Endodermal cell (in vitro differentiated cells): ENCODE results near the gene SUCLG2. TPM values are rescaled to one million over a fixed set of nuclear protein-coding genes. Genes with fewer than 3 reads are reported as not detected.

ENCODE experiments used
- DNase-seq: peaks from one replicate; pipeline ENCODE4 v3.0.0-alpha.2; 2017
- H3K27ac ChIP-seq: 2 replicates; pipeline ENCODE4 v1.5.1; 2013; ENCODE audit warnings: mild to moderate bottlenecking, low read depth, low read length, moderate library complexity
- H3K27me3 ChIP-seq: 2 replicates; pipeline ENCODE4 v1.6.1; 2013; ENCODE audit warnings: mild to moderate bottlenecking, low read length, moderate library complexity; ENCODE audit not compliant: insufficient read depth, control insufficient read depth, poor library complexity, severe bottlenecking
- H3K36me3 ChIP-seq: 2 replicates; pipeline ENCODE4 v1.7.0; 2013; ENCODE audit warnings: mild to moderate bottlenecking, low read length, moderate library complexity; ENCODE audit not compliant: control insufficient read depth, insufficient read depth
- H3K4me1 ChIP-seq: one replicate; pipeline ENCODE4 v1.7.0; 2013; ENCODE audit warnings: low read length; ENCODE audit not compliant: control insufficient read depth, insufficient read depth
- H3K4me3 ChIP-seq: 2 replicates; pipeline ENCODE4 v1.5.1; 2013; ENCODE audit warnings: mild to moderate bottlenecking, low read length, moderate library complexity
- H3K9ac ChIP-seq: 2 replicates; pipeline ENCODE4 v1.6.1; 2013; ENCODE audit warnings: mild to moderate bottlenecking, low read length, moderate library complexity; ENCODE audit not compliant: poor library complexity, severe bottlenecking; ENCODE audit errors: extremely low read depth
- H3K9me3 ChIP-seq: 2 replicates; pipeline ENCODE4 v1.6.1; 2013; ENCODE audit warnings: mild to moderate bottlenecking, low read length, moderate library complexity; ENCODE audit not compliant: control insufficient read depth
- H3K27ac Mint-ChIP-seq: 2 replicates; pipeline ENCODE4 v1.8.0; 2020; ENCODE audit warnings: mixed read lengths
- H3K27me3 Mint-ChIP-seq: 2 replicates; pipeline ENCODE4 v1.8.0; 2021; ENCODE audit warnings: mild to moderate bottlenecking, mixed read lengths; ENCODE audit not compliant: insufficient read depth
- H3K36me3 Mint-ChIP-seq: 2 replicates; pipeline ENCODE4 v1.8.0; 2020; ENCODE audit warnings: low read depth, mixed read lengths
- H3K4me1 Mint-ChIP-seq: 2 replicates; pipeline ENCODE4 v1.8.0; 2020; ENCODE audit warnings: mixed read lengths
- H3K4me3 Mint-ChIP-seq: 2 replicates; pipeline ENCODE4 v1.8.0; 2020; ENCODE audit warnings: mild to moderate bottlenecking, moderate library complexity, mixed read lengths
- H3K9me3 Mint-ChIP-seq: 2 replicates; pipeline ENCODE4 v1.8.0; 2020; ENCODE audit warnings: mild to moderate bottlenecking, mixed read lengths
- CTCF ChIP-seq: fragments of 200-600 bp; sonication (generic); conservative IDR thresholded peaks from 2 replicates; pipeline ENCODE4 v1.5.0; 2021; ENCODE audit warnings: antibody characterized with exemption, mild to moderate bottlenecking
- WGBS, 2 experiments: methylation state at CpG; one replicate each; pipeline versions ENCODE4 v1.1.5 to v1.1.7; 2013; ENCODE audit warnings: missing lambda C conversion rate in 2 of 2, mixed read lengths in 1 of 2; ENCODE audit not compliant: insufficient coverage in 1 of 2, insufficient read length in 1 of 2; 5-methylcytosine and 5-hydroxymethylcytosine counted together
- total RNA-seq, 2 donors: library from RNA; stranded (reverse); fragmentation: NEBNext Ultra II Directional in 1 of 2; extraction: Animal tissue kit (Norgen Biotek cat#: 25700) in 1 of 2; gene quantifications; 2 replicates in 1 of 2; 3 replicates in 1 of 2; pipeline ENCODE4 v1.2.1, GENCODE V29; 2021

Gene SUCLG2
- total RNA-seq, 2 donors from 2014 or later, result 42.4 to 57.3 TPM

GRCh38 chr3:67526246-67526645 lies 128.2 kb downstream of the SUCLG2 start:
- Mint-ChIP-seq H3K27me3 (no peaks in the 10 kb centered on the region), H3K9me3 (no peaks in the 10 kb centered on the region), H3K4me1 (no peaks in the 10 kb centered on the region), H3K36me3 (peaks cover 25% of the 10 kb centered on the region), H3K4me3 (no peak overlapping the region), H3K27ac (no peak overlapping the region)
- H3K27me3 ChIP-seq, result no peaks in the 10 kb centered on the region
- no peak for TF ChIP-seq CTCF
- no peak overlapping the region for H3K27ac ChIP-seq
- H3K4me3 ChIP-seq, result no peak overlapping the region
- 83 to 95% methylated on average over 1 to 2 of the region's 2 CpGs for WGBS, 2 experiments
- no peaks in the 10 kb centered on the region for H3K9me3 ChIP-seq
- no peaks in the 10 kb centered on the region for H3K4me1 ChIP-seq
- H3K36me3 ChIP-seq, result no peaks in the 10 kb centered on the region
- H3K9ac ChIP-seq, result no peak overlapping the region
- no peak for DNase-seq

DNA sequence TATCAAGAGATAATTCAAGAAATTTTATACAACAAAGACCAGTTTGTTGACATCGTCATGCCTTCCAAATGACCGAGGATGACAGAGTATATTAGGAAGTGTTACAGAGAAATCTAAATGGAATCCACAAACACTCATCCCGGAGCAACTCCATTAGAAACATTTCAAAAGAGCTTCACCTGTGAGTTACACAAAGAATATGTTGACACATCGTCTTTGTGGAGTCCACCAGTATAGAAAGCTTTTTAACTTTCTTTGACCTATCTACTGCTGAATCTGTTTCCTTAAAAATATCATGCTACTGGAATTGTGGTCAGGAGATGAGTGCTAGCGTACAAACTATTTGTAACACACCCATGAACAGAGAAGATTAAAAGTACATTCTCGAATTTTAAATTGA lies 130.4 kb downstream of the SUCLG2 start:
- no peak overlapping the region for H3K27ac ChIP-seq
- WGBS, 2 experiments, result 91 to 100% methylated on average over 4 to 5 of the region's 6 CpGs
- Mint-ChIP-seq H3K36me3 (peaks cover 25% of the 10 kb centered on the region), H3K27ac (no peak overlapping the region), H3K4me3 (no peak overlapping the region), H3K27me3 (no peaks in the 10 kb centered on the region), H3K4me1 (no peaks in the 10 kb centered on the region), H3K9me3 (no peaks in the 10 kb centered on the region)
- H3K36me3 ChIP-seq, result no peaks in the 10 kb centered on the region
- no peaks in the 10 kb centered on the region for H3K9me3 ChIP-seq
- H3K9ac ChIP-seq, result no peak overlapping the region
- TF ChIP-seq CTCF, result no peak
- DNase-seq, result no peak
- no peaks in the 10 kb centered on the region for H3K27me3 ChIP-seq
- no peak overlapping the region for H3K4me3 ChIP-seq
- H3K4me1 ChIP-seq, result peaks cover 3% of the 10 kb centered on the region

DNA sequence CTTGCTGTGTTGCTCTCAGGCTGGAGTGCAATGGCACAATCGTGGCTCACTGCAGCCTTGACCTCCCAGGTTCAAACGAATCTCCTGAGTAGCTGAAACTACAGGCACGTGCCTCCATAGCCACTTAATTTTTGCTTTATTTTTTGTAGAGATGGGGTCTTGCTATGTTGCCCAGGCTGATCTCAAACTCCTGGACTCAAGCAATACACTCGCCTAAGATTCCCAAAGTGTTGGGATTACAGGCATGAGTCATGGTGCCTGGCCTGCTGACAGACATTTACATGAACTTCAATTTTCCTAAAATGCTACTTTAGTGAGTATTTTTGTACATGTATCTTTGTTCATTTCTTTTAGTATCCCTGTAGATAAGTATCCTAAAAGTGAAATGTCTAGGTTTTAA lies 132.3 kb downstream of the SUCLG2 start:
- Histone ChIP-seq H3K36me3 (no peaks in the 10 kb centered on the region), H3K4me1 (peaks cover 3% of the 10 kb centered on the region), H3K9me3 (no peaks in the 10 kb centered on the region), H3K27ac (no peak overlapping the region), H3K27me3 (no peaks in the 10 kb centered on the region), H3K9ac (no peak overlapping the region), H3K4me3 (no peak overlapping the region)
- no peaks in the 10 kb centered on the region for H3K4me1 Mint-ChIP-seq
- WGBS, 2 experiments, result 80 to 88% methylated on average over 2 to 4 of the region's 4 CpGs
- no peak overlapping the region for H3K27ac Mint-ChIP-seq
- no peaks in the 10 kb centered on the region for H3K27me3 Mint-ChIP-seq
- no peak for TF ChIP-seq CTCF
- H3K9me3 Mint-ChIP-seq, result no peaks in the 10 kb centered on the region
- no peak overlapping the region for H3K4me3 Mint-ChIP-seq
- H3K36me3 Mint-ChIP-seq, result peaks cover 24% of the 10 kb centered on the region
- no peak for DNase-seq
